Ishikawa (cell line): ENCODE measurements around the gene PTPRU.

Experiments used
- CEBPB ChIP-seq: IDR thresholded peaks from 2 replicates; pipeline ENCODE4 v1.6.1; 2012
- CREB1 ChIP-seq: IDR thresholded peaks from 2 replicates; pipeline ENCODE4 v1.6.1; 2012; ENCODE audit warnings: low read depth
- EGR1 ChIP-seq: IDR thresholded peaks from 2 replicates; pipeline ENCODE4 v1.6.1; 2012
- EP300 ChIP-seq: IDR thresholded peaks from 2 replicates; pipeline ENCODE4 v1.6.1; 2012; ENCODE audit warnings: borderline replicate concordance
- FOXM1 ChIP-seq: IDR thresholded peaks from 2 replicates; pipeline ENCODE4 v1.6.1; 2012; ENCODE audit warnings: low read depth, borderline replicate concordance
- NFIC ChIP-seq: IDR thresholded peaks from 2 replicates; pipeline ENCODE4 v1.6.1; 2012
- RAD21 ChIP-seq: IDR thresholded peaks from 2 replicates; pipeline ENCODE4 v1.6.1; 2012; ENCODE audit warnings: low read depth
- TAF1 ChIP-seq: IDR thresholded peaks from 2 replicates; pipeline ENCODE4 v1.6.1; 2012; ENCODE audit warnings: low read depth, mild to moderate bottlenecking
- TCF12 ChIP-seq: IDR thresholded peaks from 2 replicates; pipeline ENCODE4 v1.6.1; 2012; ENCODE audit warnings: low read depth
- TEAD4 ChIP-seq: IDR thresholded peaks from 2 replicates; pipeline ENCODE4 v1.6.1; 2012
- YY1 ChIP-seq: IDR thresholded peaks from 2 replicates; pipeline ENCODE4 v1.6.1; 2012; ENCODE audit warnings: low read depth
- ZBTB7A ChIP-seq: IDR thresholded peaks from 2 replicates; pipeline ENCODE4 v1.6.1; 2012; ENCODE audit warnings: low read depth
- TF ChIP-seq, protein P1 (sequence below): IDR thresholded peaks from 2 replicates; pipeline ENCODE4 v1.6.1; 2012
- TF ChIP-seq, protein P2 (sequence below): IDR thresholded peaks from 2 replicates; pipeline ENCODE4 v1.6.1; 2012; ENCODE audit warnings: low read depth, mild to moderate bottlenecking
- TF ChIP-seq, protein P3 (sequence below): IDR thresholded peaks from 2 replicates; pipeline ENCODE4 v1.6.1; 2012

PTPRU gene

DNA sequence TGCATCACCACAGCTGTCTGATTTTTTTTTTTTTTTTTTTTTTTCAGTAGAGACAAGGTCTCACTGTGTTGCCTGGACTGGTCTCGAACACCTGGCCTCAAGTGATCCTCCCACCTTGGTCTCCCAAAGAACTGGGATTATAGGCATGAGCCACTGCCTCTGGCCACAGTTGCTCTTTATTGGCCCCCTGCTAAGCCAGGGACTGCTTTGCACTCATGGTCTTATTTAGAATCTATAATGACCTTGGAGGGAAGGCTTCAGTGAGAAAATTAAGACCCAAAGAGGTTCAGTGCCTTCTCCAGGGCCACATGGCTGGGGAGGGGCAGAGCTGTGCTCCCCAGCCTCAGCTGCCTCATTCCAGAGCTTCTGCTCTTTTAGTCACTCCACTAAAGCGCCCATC, 84.9 kb downstream of the PTPRU start:
- TF ChIP-seq FOXM1 (no peak), EGR1 (no peak), RAD21 (no peak), ZBTB7A (no peak)

DNA sequence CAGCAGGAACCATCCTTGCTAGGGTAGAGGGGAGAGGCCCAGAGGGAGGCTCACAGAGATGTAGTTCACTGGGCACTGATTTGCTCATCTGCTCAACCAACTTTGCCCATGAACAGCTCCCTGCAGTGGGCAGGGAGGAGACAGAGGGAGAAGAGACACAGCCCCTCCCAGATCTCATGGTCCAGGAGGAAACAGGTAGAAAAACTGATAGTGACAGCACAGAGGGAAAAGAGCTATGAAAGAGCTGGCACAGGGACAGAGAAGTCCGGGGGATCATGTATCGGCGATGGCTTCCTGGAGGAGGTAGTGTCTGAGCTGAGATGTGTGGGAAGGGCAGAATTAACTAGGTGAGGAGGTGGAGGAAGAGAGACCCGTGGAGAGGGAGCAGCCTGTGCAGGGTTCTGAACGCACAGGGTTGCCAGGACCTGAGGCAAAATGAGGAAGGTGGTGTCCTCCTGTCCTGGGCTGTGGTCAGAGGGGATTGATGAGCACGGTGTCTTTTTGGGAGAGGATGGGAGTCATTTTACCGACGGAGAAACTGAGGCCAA, 85.9 kb downstream of the PTPRU start:
- TF ChIP-seq CEBPB (no peak), NFIC (no peak), EP300 (no peak), TAF1 (no peak), FOXM1 (no peak)
- TF ChIP-seq, protein P1, sequence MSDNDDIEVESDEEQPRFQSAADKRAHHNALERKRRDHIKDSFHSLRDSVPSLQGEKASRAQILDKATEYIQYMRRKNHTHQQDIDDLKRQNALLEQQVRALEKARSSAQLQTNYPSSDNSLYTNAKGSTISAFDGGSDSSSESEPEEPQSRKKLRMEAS: no peak

DNA sequence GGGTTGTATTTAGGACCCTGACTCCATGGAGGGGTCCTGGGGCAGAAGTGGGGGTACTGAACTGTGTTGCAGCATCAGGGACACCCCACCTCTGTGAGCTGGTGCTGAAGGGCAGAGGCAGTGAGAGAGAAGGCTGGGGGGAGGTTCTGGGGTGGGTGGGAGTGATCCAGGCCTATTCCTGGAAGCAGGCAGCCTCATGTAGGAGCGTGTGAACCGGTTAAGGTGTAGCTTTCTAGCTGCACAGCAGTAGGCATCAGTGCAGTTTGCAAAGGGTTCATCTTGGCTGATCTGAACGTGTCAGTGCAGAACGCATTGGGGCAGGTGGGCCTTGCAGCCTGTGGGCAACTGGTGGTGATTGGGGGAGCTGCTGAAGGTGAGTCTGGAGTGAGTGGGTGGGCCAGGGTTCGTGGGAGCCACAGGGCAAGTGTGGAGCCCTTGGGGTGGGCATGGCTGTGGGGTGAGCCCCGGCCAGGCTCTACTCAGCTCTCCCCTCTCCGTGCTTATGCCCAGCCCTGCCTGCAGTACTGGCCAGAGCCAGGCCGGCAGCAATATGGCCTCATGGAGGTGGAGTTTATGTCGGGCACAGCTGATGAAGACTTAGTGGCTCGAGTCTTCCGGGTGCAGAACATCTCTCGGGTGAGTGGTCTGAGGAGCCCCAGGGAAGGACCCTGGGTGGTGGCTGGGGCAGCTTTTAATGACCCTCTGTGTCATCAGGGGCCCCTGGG, 86.7 kb downstream of the PTPRU start:
- TF ChIP-seq NFIC: no peak
- no peak for TF ChIP-seq FOXM1
- TF ChIP-seq CREB1: no peak
- no peak for TF ChIP-seq TEAD4

DNA sequence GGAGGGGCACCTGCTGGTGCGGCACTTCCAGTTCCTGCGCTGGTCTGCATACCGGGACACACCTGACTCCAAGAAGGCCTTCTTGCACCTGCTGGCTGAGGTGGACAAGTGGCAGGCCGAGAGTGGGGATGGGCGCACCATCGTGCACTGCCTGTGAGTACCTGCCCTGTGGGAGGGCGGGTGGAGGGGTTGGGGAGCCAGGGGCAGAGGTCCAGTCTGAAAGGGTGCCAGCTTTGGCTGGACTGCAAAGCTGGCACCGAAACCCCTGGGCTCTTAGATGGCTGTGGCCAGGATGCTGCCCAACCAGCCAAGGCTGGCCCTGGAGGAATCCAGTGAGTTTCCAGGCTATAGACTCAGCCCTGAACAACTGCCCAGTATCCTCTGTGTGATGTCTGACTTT, 87.3 kb downstream of the PTPRU start:
- TF ChIP-seq EP300 (no peak), CREB1 (no peak), TEAD4 (no peak), ZBTB7A (no peak), NFIC (no peak), TCF12 (no peak), TAF1 (no peak), CEBPB (no peak)

DNA sequence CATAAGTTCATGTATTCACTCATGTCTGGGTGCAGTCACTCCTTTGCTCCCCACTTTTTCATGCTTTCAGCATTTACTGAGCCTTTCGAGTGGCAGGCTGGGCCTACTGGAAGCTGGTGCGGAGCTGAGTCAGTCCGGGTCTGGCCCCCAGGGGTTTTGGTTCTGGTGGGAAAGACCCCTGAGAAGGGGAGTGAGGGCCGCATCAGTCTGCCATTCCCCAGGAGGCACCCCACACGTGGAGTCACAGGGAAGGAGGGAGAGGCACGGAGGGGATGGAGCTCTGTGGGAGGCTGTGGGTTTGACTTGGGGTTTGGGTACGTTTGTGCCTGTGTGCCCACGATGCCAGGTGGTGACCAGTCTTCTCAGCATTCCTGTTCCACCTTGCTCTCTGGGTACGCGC, 87.9 kb downstream of the PTPRU start:
- no peak for TF ChIP-seq YY1
- TF ChIP-seq, protein P1: no peak
- no peak for TF ChIP-seq ZBTB7A
- no peak for TF ChIP-seq RAD21
- TF ChIP-seq, protein P2, sequence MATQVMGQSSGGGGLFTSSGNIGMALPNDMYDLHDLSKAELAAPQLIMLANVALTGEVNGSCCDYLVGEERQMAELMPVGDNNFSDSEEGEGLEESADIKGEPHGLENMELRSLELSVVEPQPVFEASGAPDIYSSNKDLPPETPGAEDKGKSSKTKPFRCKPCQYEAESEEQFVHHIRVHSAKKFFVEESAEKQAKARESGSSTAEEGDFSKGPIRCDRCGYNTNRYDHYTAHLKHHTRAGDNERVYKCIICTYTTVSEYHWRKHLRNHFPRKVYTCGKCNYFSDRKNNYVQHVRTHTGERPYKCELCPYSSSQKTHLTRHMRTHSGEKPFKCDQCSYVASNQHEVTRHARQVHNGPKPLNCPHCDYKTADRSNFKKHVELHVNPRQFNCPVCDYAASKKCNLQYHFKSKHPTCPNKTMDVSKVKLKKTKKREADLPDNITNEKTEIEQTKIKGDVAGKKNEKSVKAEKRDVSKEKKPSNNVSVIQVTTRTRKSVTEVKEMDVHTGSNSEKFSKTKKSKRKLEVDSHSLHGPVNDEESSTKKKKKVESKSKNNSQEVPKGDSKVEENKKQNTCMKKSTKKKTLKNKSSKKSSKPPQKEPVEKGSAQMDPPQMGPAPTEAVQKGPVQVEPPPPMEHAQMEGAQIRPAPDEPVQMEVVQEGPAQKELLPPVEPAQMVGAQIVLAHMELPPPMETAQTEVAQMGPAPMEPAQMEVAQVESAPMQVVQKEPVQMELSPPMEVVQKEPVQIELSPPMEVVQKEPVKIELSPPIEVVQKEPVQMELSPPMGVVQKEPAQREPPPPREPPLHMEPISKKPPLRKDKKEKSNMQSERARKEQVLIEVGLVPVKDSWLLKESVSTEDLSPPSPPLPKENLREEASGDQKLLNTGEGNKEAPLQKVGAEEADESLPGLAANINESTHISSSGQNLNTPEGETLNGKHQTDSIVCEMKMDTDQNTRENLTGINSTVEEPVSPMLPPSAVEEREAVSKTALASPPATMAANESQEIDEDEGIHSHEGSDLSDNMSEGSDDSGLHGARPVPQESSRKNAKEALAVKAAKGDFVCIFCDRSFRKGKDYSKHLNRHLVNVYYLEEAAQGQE: no peak
- no peak for TF ChIP-seq EGR1
- TF ChIP-seq, protein P3, sequence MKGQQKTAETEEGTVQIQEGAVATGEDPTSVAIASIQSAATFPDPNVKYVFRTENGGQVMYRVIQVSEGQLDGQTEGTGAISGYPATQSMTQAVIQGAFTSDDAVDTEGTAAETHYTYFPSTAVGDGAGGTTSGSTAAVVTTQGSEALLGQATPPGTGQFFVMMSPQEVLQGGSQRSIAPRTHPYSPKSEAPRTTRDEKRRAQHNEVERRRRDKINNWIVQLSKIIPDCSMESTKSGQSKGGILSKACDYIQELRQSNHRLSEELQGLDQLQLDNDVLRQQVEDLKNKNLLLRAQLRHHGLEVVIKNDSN: no peak
- no peak for TF ChIP-seq TAF1

DNA sequence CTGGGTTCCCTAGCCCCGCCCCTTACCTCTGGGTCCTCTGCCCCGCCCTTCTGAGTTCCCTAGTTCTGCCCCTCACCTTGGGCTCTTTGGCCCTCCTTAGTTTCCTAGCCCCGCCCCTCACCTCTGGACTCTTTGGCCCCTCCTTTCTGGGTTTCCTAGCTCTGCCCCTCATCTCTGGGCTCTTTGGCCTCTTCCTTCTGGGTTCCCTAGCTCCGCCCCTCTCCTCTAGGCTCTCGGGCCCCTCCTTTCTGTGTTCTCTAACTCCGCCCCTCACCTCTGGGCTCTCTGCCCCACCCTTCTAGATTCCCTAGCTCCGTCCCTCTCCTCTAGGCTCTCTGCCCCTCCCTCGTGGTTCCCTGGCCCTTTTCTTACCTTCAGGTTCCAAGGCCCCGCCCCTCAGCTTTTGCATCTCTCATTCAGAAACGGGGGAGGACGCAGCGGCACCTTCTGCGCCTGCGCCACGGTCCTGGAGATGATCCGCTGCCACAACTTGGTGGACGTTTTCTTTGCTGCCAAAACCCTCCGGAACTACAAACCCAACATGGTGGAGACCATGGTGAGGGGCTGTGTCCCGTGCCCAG, 88.5 kb downstream of the PTPRU start:
- TF ChIP-seq YY1 (no peak), EGR1 (no peak), EP300 (no peak), CEBPB (no peak), FOXM1 (no peak)

DNA sequence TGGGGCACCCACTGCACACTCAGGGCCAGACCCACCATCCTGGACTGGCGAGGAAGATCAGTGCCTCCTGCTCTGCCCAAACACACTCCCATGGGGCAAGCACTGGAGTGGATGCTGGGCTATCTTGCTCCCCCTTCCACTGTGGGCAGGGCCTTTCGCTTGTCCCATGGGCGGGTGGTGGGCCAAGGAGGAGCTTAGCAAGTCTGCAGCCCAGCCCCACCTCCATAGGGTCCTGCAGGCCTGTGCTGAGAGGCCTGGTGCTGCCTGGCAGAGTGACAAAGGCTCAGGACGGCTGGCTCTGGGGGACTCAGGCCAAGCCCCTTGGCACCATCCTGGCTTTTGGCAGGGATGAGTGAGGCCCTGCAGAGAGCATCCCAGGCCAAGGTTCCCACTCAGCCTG, 89.4 kb downstream of the PTPRU start:
- TF ChIP-seq CREB1 (no peak), TEAD4 (no peak), TCF12 (no peak), FOXM1 (no peak), CEBPB (no peak), TAF1 (no peak), NFIC (no peak), RAD21 (no peak)
- TF ChIP-seq, protein P1: no peak
- TF ChIP-seq, protein P3: no peak

DNA sequence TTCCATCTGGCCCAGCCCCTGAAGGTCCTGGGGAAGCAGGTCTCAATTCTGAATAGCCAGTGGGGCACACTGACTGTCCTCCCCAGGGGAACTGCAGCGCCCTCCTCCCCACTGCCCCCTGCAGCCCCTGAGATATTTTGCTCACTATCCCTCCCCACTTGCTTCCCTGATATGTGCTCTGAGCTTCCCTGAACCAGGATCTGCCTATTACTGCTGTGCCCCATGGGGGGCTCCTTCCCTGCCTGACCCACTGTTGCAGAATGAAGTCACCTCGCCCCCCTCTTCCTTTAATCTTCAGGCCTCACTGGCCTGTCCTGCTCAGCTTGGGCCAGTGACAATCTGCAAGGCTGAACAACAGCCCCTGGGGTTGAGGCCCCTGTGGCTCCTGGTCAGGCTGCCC, 89.8 kb downstream of the PTPRU start:
- TF ChIP-seq EP300 (no peak), CEBPB (no peak), EGR1 (no peak)
